Thyroid gland (tissue), 4 donors: ENCODE data around the gene PXDN. TPM values are rescaled to one million over a fixed set of nuclear protein-coding genes. Genes with fewer than 3 reads are reported as not detected.

ENCODE experiments used
- DNase-seq, 2 donors: peaks; one replicate each; pipeline ENCODE4 v3.0.0-alpha.2; 2019
- H3K27ac ChIP-seq, 3 donors: fragments of 200-600 bp; sonication (generic); 1 replicate in 2 of 3; 2 replicates in 1 of 3; pipeline ENCODE4 v1.5.1; 2016 to 2019; ENCODE audit warnings: mild to moderate bottlenecking in 1 of 3, moderate library complexity in 1 of 3
- H3K27me3 ChIP-seq: fragments of 200-600 bp; sonication (generic); one replicate; pipeline ENCODE4 v1.5.1; 2019
- H3K36me3 ChIP-seq, 2 donors: fragments of 200-600 bp; sonication (generic); one replicate each; pipeline ENCODE4 v1.5.1; 2016 to 2019
- H3K4me1 ChIP-seq, 2 donors: fragments of 200-600 bp; sonication (generic); one replicate each; pipeline ENCODE4 v1.5.1; 2017 to 2019
- H3K4me3 ChIP-seq, 3 donors: fragments of 200-600 bp; sonication (generic); replicated peaks in 1 of 3; 1 replicate in 2 of 3; 2 replicates in 1 of 3; pipeline ENCODE4 v1.5.1; 2016; ENCODE audit warnings: mild to moderate bottlenecking in 1 of 3
- H3K9me3 ChIP-seq: fragments of 200-600 bp; sonication (generic); one replicate; pipeline ENCODE4 v1.5.1; 2017
- CTCF ChIP-seq, 6 experiments: fragments of 200-600 bp in 3 of 6; fragments of 450-650 bp in 3 of 6; sonication (generic) in 3 of 6; IDR thresholded peaks; one replicate each; pipeline ENCODE4 v1.5.1; 2016 to 2019; ENCODE audit warnings: antibody characterized with exemption in 6 of 6, mild to moderate bottlenecking in 2 of 6, inconsistent platforms in 1 of 6, moderate library complexity in 1 of 6
- POLR2A ChIP-seq, 2 donors: fragments of 450-650 bp; IDR thresholded peaks; one replicate each; pipeline ENCODE4 v1.6.1; 2017; ENCODE audit warnings: antibody characterized with exemption in 2 of 2, mild to moderate bottlenecking in 2 of 2, moderate library complexity in 1 of 2
- WGBS, 2 donors: methylation state at CpG; one replicate each; pipeline ENCODE4 v1.1.5; 2017; 5-methylcytosine and 5-hydroxymethylcytosine counted together
- intact Hi-C: fragments of 100-400 bp; cut with DNase I; formaldehyde crosslinking; loops from one replicate; pipeline ENCODE4 v1.15.1; 2023
- total RNA-seq, 4 donors: library from RNA; depleted of rRNA; stranded (reverse); fragments of >200 nt; gene quantifications; one replicate each; pipeline ENCODE4 v1.2.3, GENCODE V29; 2016

PXDN gene
- total RNA-seq, 4 donors from 2014 or later = 6.9 to 17.3 (median 13.6) TPM

- DNase-seq = no peak
- 28 to 39% methylated on average over 10 of the region's 10 CpGs for WGBS, 2 donors
- peaks cover 19 to 43% of the 10 kb centered on the region in 2 donors for H3K4me1 ChIP-seq
- no peaks in the 10 kb centered on the region for H3K36me3 ChIP-seq
- H3K27me3 ChIP-seq = no peaks in the 10 kb centered on the region
- peak overlapping the region in 2 of 3 donors; percentile 23 to 50 for H3K27ac ChIP-seq
- H3K4me3 ChIP-seq = no peak overlapping the region
- TF ChIP-seq POLR2A (IDR thresholded peaks at IDR 0.05) = no peak
- TF ChIP-seq CTCF (IDR thresholded peaks at IDR 0.05) = no peak
- no peaks in the 10 kb centered on the region for H3K9me3 ChIP-seq
- intact Hi-C loops = no loop called here
These were observed 12.1 kb downstream of the PXDN start for GRCh38 chr2:1731963-1732768.

- Histone ChIP-seq H3K4me1 (peaks cover 22 to 48% of the 10 kb centered on the region in 2 donors), H3K27me3 (no peaks in the 10 kb centered on the region), H3K9me3 (no peaks in the 10 kb centered on the region), H3K4me3 (no peak overlapping the region), H3K36me3 (no peaks in the 10 kb centered on the region), H3K27ac (peak overlapping the region in 2 of 3 donors; percentile 50 to 62)
- DNase-seq = no peak
- 70 to 71% methylated on average over 7 to 8 of the region's 8 CpGs for WGBS, 2 donors
- TF ChIP-seq CTCF (IDR thresholded peaks at IDR 0.05) (no peak), POLR2A (IDR thresholded peaks at IDR 0.05) (no peak)
- intact Hi-C loops = no loop called here
These were observed 12.8 kb downstream of the PXDN start for GRCh38 chr2:1731447-1731962.

- no peak for TF ChIP-seq POLR2A (IDR thresholded peaks at IDR 0.05)
- no peak for TF ChIP-seq CTCF (IDR thresholded peaks at IDR 0.05)
- Histone ChIP-seq H3K36me3 (no peaks in the 10 kb centered on the region), H3K4me1 (peaks cover 22 to 48% of the 10 kb centered on the region in 2 donors), H3K9me3 (no peaks in the 10 kb centered on the region), H3K27me3 (no peaks in the 10 kb centered on the region), H3K4me3 (no peak overlapping the region), H3K27ac (peak overlapping the region; percentile 20 to 62 (median 50))
- DNase-seq = no peak
- intact Hi-C loops = no loop called here
- WGBS, 2 donors = 60 to 64% methylated on average over 10 of the region's 10 CpGs
These were observed 14.0 kb downstream of the PXDN start for GRCh38 chr2:1730015-1730927.

GRCh38 chr2:1729242-1729641, 15.1 kb downstream of the PXDN start:
- Histone ChIP-seq H3K4me1 (peaks cover 22 to 48% of the 10 kb centered on the region in 2 donors), H3K27me3 (no peaks in the 10 kb centered on the region), H3K27ac (no peak overlapping the region), H3K36me3 (no peaks in the 10 kb centered on the region), H3K9me3 (no peaks in the 10 kb centered on the region), H3K4me3 (no peak overlapping the region)
- intact Hi-C loops = no loop called here
- no peak for DNase-seq
- WGBS, 2 donors = 63 to 69% methylated on average over 7 of the region's 7 CpGs
- TF ChIP-seq POLR2A (IDR thresholded peaks at IDR 0.05) = no peak
- TF ChIP-seq CTCF (IDR thresholded peaks at IDR 0.05) = no peak
